Measurements from ENCODE around the gene BLTP1. TPM values are rescaled to one million over a fixed set of nuclear protein-coding genes. Genes with fewer than 3 reads are reported as not detected.

The BLTP1 gene
- total and polyA plus RNA-seq, 2 of the 13 experiments (the other 11 are each of a cell fraction or from before 2014, with no cell fraction given), result 27.7 to 33.1 TPM

DNA sequence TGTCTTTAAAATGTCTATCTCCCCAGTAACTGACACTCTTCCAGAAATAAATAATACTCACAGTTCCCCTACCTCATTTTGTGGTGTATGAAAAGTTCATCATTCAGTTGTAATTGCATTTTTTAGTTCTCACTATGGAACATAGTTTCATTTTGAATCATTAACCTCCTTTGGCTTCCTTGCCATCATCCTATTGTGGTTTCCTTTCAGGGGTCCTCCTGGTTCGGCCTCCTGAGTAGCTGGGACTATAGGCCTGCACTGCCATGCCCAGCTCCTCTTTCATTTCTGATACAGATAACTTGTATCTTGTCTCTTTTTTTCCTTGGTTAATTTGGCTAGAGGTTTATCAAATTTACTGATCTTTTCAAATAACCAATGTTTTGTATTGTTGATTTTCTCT, 23.1 kb upstream of the BLTP1 start (continued):
- TF ChIP-seq, protein P1, sequence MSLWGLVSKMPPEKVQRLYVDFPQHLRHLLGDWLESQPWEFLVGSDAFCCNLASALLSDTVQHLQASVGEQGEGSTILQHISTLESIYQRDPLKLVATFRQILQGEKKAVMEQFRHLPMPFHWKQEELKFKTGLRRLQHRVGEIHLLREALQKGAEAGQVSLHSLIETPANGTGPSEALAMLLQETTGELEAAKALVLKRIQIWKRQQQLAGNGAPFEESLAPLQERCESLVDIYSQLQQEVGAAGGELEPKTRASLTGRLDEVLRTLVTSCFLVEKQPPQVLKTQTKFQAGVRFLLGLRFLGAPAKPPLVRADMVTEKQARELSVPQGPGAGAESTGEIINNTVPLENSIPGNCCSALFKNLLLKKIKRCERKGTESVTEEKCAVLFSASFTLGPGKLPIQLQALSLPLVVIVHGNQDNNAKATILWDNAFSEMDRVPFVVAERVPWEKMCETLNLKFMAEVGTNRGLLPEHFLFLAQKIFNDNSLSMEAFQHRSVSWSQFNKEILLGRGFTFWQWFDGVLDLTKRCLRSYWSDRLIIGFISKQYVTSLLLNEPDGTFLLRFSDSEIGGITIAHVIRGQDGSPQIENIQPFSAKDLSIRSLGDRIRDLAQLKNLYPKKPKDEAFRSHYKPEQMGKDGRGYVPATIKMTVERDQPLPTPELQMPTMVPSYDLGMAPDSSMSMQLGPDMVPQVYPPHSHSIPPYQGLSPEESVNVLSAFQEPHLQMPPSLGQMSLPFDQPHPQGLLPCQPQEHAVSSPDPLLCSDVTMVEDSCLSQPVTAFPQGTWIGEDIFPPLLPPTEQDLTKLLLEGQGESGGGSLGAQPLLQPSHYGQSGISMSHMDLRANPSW (CRISPR knock-in tag; IDR thresholded peaks at IDR 0.05; ENCODE audit: borderline replicate concordance), result no peak
- TF ChIP-seq ZNF709 (CRISPR knock-in tag; IDR thresholded peaks at IDR 0.05), result no peak
- TF ChIP-seq MXI1 (IDR thresholded peaks at IDR 0.05; ENCODE audit: borderline replicate concordance, low read depth, low read length), result no peak
- TF ChIP-seq SCMH1 (CRISPR knock-in tag; IDR thresholded peaks at IDR 0.05; ENCODE audit: borderline replicate concordance), result no peak

GRCh38 chr4:122131562-122132157, 20.5 kb upstream of the BLTP1 start:
- H3K4me1 ChIP-seq (ENCODE audit: insufficient read depth, low read length), result no peaks in the 10 kb centered on the region
- FAIRE-seq (no peak), ATAC-seq (no peak), DNase-seq (ENCODE audit: low spot score) (no peak)
- H3K27ac ChIP-seq (ENCODE audit: extremely low read length, insufficient read depth, low read length), result no peak overlapping the region
- H3K27me3 ChIP-seq (ENCODE audit: control insufficient read depth in 1 of 2, insufficient read depth in 2 of 2, low read length in 2 of 2), result no peaks in the 10 kb centered on the region
- intact Hi-C loops (cut with micrococcal nuclease; ENCODE audit: unreplicated experiment), result no loop called here
- H4K20me1 ChIP-seq (ENCODE audit: insufficient read depth, low read length), result no peaks in the 10 kb centered on the region
- CTCF ChIA-PET (ENCODE audit: low intra/inter-chr PET ratio, low total read pairs), result no interaction called here
- H3K4me3 ChIP-seq (replicated peaks in 1 of 3; ENCODE audit: insufficient read depth in 1 of 3, low read depth in 2 of 3, low read length in 3 of 3), result no peak overlapping the region
- POLR2A ChIA-PET, result no interaction called here
- WGBS (ENCODE audit: low lambda C conversion rate), result 22% methylated on average over 5 of the region's 5 CpGs
- H3K9ac ChIP-seq (ENCODE audit: insufficient read depth, low read depth, low read length), result no peak overlapping the region
- no peaks in the 10 kb centered on the region for H3K79me2 ChIP-seq (ENCODE audit: insufficient read depth, low read length)
- H3K4me2 ChIP-seq (ENCODE audit: low read depth, low read length), result no peak overlapping the region
- in situ Hi-C loops (cut with HindIII; ENCODE audit: extremely low pct_ligation_motif_present, low pct_unique_long_range_greater_than_20kb), result no loop called here
- no peak overlapping the region for H2AFZ ChIP-seq (ENCODE audit: low read length)
- no peaks in the 10 kb centered on the region for H3K9me3 ChIP-seq (ENCODE audit: low read length)
- no TSS peak for BruUV-seq (replicated peaks)
- H3K36me3 ChIP-seq (replicated peaks in 1 of 2; ENCODE audit: control insufficient read depth in 1 of 2, insufficient read depth in 2 of 2, low read length in 2 of 2), result no peaks in the 10 kb centered on the region
- no peak for TF ChIP-seq ZNF761 (CRISPR knock-in tag; conservative IDR thresholded peaks at IDR 0.05)
- no peak for TF ChIP-seq ZNF253 (CRISPR knock-in tag; IDR thresholded peaks at IDR 0.05; ENCODE audit: borderline replicate concordance)
- TF ChIP-seq GPN1 (CRISPR knock-in tag; IDR thresholded peaks at IDR 0.05; ENCODE audit: borderline replicate concordance), result no peak
- no peak for TF ChIP-seq KMT2A (CRISPR knock-in tag; IDR thresholded peaks at IDR 0.05)
- TF ChIP-seq HMGA1 (CRISPR knock-in tag; conservative IDR thresholded peaks at IDR 0.05), result no peak
- no peak for TF ChIP-seq HINFP (CRISPR knock-in tag; IDR thresholded peaks at IDR 0.05; ENCODE audit: low read depth)
- TF ChIP-seq, protein P2, sequence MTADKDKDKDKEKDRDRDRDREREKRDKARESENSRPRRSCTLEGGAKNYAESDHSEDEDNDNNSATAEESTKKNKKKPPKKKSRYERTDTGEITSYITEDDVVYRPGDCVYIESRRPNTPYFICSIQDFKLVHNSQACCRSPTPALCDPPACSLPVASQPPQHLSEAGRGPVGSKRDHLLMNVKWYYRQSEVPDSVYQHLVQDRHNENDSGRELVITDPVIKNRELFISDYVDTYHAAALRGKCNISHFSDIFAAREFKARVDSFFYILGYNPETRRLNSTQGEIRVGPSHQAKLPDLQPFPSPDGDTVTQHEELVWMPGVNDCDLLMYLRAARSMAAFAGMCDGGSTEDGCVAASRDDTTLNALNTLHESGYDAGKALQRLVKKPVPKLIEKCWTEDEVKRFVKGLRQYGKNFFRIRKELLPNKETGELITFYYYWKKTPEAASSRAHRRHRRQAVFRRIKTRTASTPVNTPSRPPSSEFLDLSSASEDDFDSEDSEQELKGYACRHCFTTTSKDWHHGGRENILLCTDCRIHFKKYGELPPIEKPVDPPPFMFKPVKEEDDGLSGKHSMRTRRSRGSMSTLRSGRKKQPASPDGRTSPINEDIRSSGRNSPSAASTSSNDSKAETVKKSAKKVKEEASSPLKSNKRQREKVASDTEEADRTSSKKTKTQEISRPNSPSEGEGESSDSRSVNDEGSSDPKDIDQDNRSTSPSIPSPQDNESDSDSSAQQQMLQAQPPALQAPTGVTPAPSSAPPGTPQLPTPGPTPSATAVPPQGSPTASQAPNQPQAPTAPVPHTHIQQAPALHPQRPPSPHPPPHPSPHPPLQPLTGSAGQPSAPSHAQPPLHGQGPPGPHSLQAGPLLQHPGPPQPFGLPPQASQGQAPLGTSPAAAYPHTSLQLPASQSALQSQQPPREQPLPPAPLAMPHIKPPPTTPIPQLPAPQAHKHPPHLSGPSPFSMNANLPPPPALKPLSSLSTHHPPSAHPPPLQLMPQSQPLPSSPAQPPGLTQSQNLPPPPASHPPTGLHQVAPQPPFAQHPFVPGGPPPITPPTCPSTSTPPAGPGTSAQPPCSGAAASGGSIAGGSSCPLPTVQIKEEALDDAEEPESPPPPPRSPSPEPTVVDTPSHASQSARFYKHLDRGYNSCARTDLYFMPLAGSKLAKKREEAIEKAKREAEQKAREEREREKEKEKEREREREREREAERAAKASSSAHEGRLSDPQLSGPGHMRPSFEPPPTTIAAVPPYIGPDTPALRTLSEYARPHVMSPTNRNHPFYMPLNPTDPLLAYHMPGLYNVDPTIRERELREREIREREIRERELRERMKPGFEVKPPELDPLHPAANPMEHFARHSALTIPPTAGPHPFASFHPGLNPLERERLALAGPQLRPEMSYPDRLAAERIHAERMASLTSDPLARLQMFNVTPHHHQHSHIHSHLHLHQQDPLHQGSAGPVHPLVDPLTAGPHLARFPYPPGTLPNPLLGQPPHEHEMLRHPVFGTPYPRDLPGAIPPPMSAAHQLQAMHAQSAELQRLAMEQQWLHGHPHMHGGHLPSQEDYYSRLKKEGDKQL (CRISPR knock-in tag; IDR thresholded peaks at IDR 0.05; ENCODE audit: low read depth), result no peak
- TF ChIP-seq ZNF577 (CRISPR knock-in tag; IDR thresholded peaks at IDR 0.05; ENCODE audit: borderline replicate concordance, low read depth), result no peak
- TF ChIP-seq ZNF496 (CRISPR knock-in tag; IDR thresholded peaks at IDR 0.05; ENCODE audit: insufficient replicate concordance), result no peak

Data from HepG2 (cell line).